CD4-positive, alpha-beta memory T cell (primary cell): ENCODE results near the gene ST6GALNAC3. TPM values are rescaled to one million over a fixed set of nuclear protein-coding genes. Genes with fewer than 3 reads are reported as not detected.

Source experiments
- CTCF ChIA-PET: fragments of 350-600 bp; sonication (Branson Sonifier 250); formaldehyde crosslinking; loops from one replicate; lab custom pipeline; 2021; ENCODE audit warnings: inconsistent platforms; ENCODE audit not compliant: partially characterized antibody; lab: Charles Lee
- POLR2A ChIA-PET: fragments of 350-600 bp; sonication (Branson Sonifier 250); formaldehyde crosslinking; loops from one replicate; lab custom pipeline; 2021; ENCODE audit not compliant: partially characterized antibody; lab: Charles Lee
- DNase-seq, 5 donors: peaks; one replicate each; pipeline versions ENCODE4 v3.0.0 to v3.0.0-alpha.2; 2020 to 2022; ENCODE audit warnings: mixed read lengths in 1 of 5
- H3K27ac ChIP-seq: one replicate; pipeline ENCODE4 v1.7.0; 2013; ENCODE audit warnings: low read depth, low read length
- H3K27me3 ChIP-seq: 2 replicates; pipeline ENCODE4 v1.7.0; 2013; ENCODE audit warnings: mild to moderate bottlenecking, low read length, moderate library complexity; ENCODE audit not compliant: insufficient read depth
- H3K36me3 ChIP-seq: 2 replicates; pipeline ENCODE4 v1.7.0; 2013; ENCODE audit warnings: mild to moderate bottlenecking, low read length, moderate library complexity; ENCODE audit not compliant: insufficient read depth
- H3K4me1 ChIP-seq: 2 replicates; pipeline ENCODE4 v1.7.0; 2013; ENCODE audit warnings: mild to moderate bottlenecking, low read length, moderate library complexity; ENCODE audit not compliant: insufficient read depth
- H3K4me3 ChIP-seq, 2 donors: one replicate each; pipeline ENCODE4 v1.7.0; 2013; ENCODE audit warnings: low read length in 2 of 2, mild to moderate bottlenecking in 1 of 2
- H3K9me3 ChIP-seq, 2 donors: one replicate each; pipeline ENCODE4 v1.7.0; 2013; ENCODE audit warnings: low read length in 2 of 2, control low read depth in 1 of 2; ENCODE audit not compliant: control insufficient read depth in 1 of 2
- H3K27ac Mint-ChIP-seq, 7 donors: one replicate each; pipeline ENCODE4 v1.8.0; 2020 to 2021; ENCODE audit warnings: mixed read lengths in 7 of 7, mild to moderate bottlenecking in 6 of 7, inconsistent platforms in 3 of 7, moderate library complexity in 3 of 7
- H3K27me3 Mint-ChIP-seq, 2 donors: one replicate each; pipeline ENCODE4 v1.8.0; 2020 to 2021; ENCODE audit warnings: mixed read lengths in 2 of 2
- H3K36me3 Mint-ChIP-seq, 2 donors: one replicate each; pipeline ENCODE4 v1.8.0; 2020 to 2021; ENCODE audit warnings: mixed read lengths in 2 of 2, inconsistent platforms in 1 of 2, mild to moderate bottlenecking in 1 of 2
- H3K4me1 Mint-ChIP-seq, 4 donors: one replicate each; pipeline ENCODE4 v1.8.0; 2020 to 2021; ENCODE audit warnings: mixed read lengths in 4 of 4, mild to moderate bottlenecking in 1 of 4
- H3K4me3 Mint-ChIP-seq, 8 donors: one replicate each; pipeline ENCODE4 v1.8.0; 2020 to 2021; ENCODE audit warnings: mixed read lengths in 8 of 8, mild to moderate bottlenecking in 7 of 8, moderate library complexity in 6 of 8, inconsistent platforms in 3 of 8
- H3K9me3 Mint-ChIP-seq, 8 donors: one replicate each; pipeline ENCODE4 v1.8.0; 2020 to 2021; ENCODE audit warnings: mixed read lengths in 8 of 8, mild to moderate bottlenecking in 5 of 8, inconsistent platforms in 3 of 8, moderate library complexity in 1 of 8
- intact Hi-C: fragments of 100-400 bp; cut with micrococcal nuclease; formaldehyde crosslinking; loops from one replicate; pipeline ENCODE4 v1.15.1; 2023
- polyA plus RNA-seq, 2 donors: library from polyadenylated mRNA; unstranded; fragments of 300-500 nt; fragmentation: Illumina TruSeq; gene quantifications; one replicate each; pipeline ENCODE4 v1.2.3, GENCODE V29; 2021
- total RNA-seq, 2 experiments: library from RNA; stranded (reverse); gene quantifications; one replicate each; pipeline ENCODE4 v1.2.3, GENCODE V29; 2021

Gene ST6GALNAC3
- total and polyA plus RNA-seq, 4 experiments from 2014 or later = 0.47 to 1.2 (median 1.1) TPM; not detected in 1

- intact Hi-C loops = no loop called here
- no peaks in the 10 kb centered on the region for H3K36me3 Mint-ChIP-seq
- peaks cover 0 to 2% of the 10 kb centered on the region in 2 donors for H3K27me3 Mint-ChIP-seq
- Histone ChIP-seq H3K27ac (no peak overlapping the region), H3K4me1 (no peaks in the 10 kb centered on the region), H3K36me3 (no peaks in the 10 kb centered on the region), H3K27me3 (no peaks in the 10 kb centered on the region), H3K9me3 (no peaks in the 10 kb centered on the region), H3K4me3 (no peak overlapping the region)
- no peak overlapping the region for H3K4me3 Mint-ChIP-seq
- no peak overlapping the region for H3K27ac Mint-ChIP-seq
- DNase-seq = no peak
- H3K9me3 Mint-ChIP-seq = peaks cover 0 to 2% (median 0%) of the 10 kb centered on the region in 8 donors
- peaks cover 0 to 2% (median 0%) of the 10 kb centered on the region in 4 donors for H3K4me1 Mint-ChIP-seq
- ChIA-PET POLR2A (no interaction called here), CTCF (no interaction called here)
Observed at GRCh38 chr1:76601465-76601864, 526.9 kb downstream of the ST6GALNAC3 start.

- H3K27ac Mint-ChIP-seq = no peak overlapping the region
- H3K36me3 Mint-ChIP-seq = no peaks in the 10 kb centered on the region
- H3K9me3 ChIP-seq = no peaks in the 10 kb centered on the region
- intact Hi-C loops = no loop called here
- no peaks in the 10 kb centered on the region for H3K27me3 ChIP-seq
- H3K36me3 ChIP-seq = no peaks in the 10 kb centered on the region
- no peak overlapping the region for H3K4me3 Mint-ChIP-seq
- no peaks in the 10 kb centered on the region for H3K27me3 Mint-ChIP-seq
- H3K9me3 Mint-ChIP-seq = no peaks in the 10 kb centered on the region
- CTCF ChIA-PET = no interaction called here
- no peak overlapping the region for H3K27ac ChIP-seq
- peaks cover 0 to 2% (median 0%) of the 10 kb centered on the region in 4 donors for H3K4me1 Mint-ChIP-seq
- no peaks in the 10 kb centered on the region for H3K4me1 ChIP-seq
- no peak for DNase-seq
- H3K4me3 ChIP-seq = no peak overlapping the region
- POLR2A ChIA-PET = no interaction called here
Observed at GRCh38 chr1:76607717-76608116, 533.2 kb downstream of the ST6GALNAC3 start.

GRCh38 chr1:76611770-76612445, 537.4 kb downstream of the ST6GALNAC3 start:
- intact Hi-C loops = no loop called here
- Mint-ChIP-seq H3K4me1 (no peaks in the 10 kb centered on the region), H3K36me3 (no peaks in the 10 kb centered on the region), H3K27me3 (peaks cover 0 to 2% of the 10 kb centered on the region in 2 donors), H3K9me3 (peaks cover 0 to 3% (median 0%) of the 10 kb centered on the region in 8 donors), H3K4me3 (no peak overlapping the region), H3K27ac (no peak overlapping the region)
- Histone ChIP-seq H3K27ac (no peak overlapping the region), H3K27me3 (no peaks in the 10 kb centered on the region), H3K4me1 (no peaks in the 10 kb centered on the region), H3K4me3 (no peak overlapping the region), H3K36me3 (no peaks in the 10 kb centered on the region), H3K9me3 (no peaks in the 10 kb centered on the region)
- DNase-seq = no peak
- POLR2A ChIA-PET = no interaction called here
- CTCF ChIA-PET = no interaction called here

GRCh38 chr1:76613886-76614285, 539.3 kb downstream of the ST6GALNAC3 start:
- Mint-ChIP-seq H3K4me3 (no peak overlapping the region), H3K36me3 (no peaks in the 10 kb centered on the region)
- CTCF ChIA-PET = interaction anchor here (0.7 kb wide), 1 partner anchor 179 kb away, joined by 3 read pairs; no protein-coding TSS in a partner anchor

GRCh38 chr1:76615253-76616035, 540.9 kb downstream of the ST6GALNAC3 start:
- no peaks in the 10 kb centered on the region for H3K36me3 Mint-ChIP-seq
- no peaks in the 10 kb centered on the region for H3K27me3 ChIP-seq
- no peak overlapping the region for H3K4me3 ChIP-seq
- peaks cover 0 to 3% (median 0%) of the 10 kb centered on the region in 8 donors for H3K9me3 Mint-ChIP-seq
- no peak overlapping the region for H3K4me3 Mint-ChIP-seq
- ChIA-PET CTCF (no interaction called here), POLR2A (no interaction called here)
- DNase-seq = no peak
- intact Hi-C loops = no loop called here
- H3K27ac Mint-ChIP-seq = no peak overlapping the region
- H3K9me3 ChIP-seq = no peaks in the 10 kb centered on the region
- no peaks in the 10 kb centered on the region for H3K4me1 Mint-ChIP-seq
- H3K27ac ChIP-seq = no peak overlapping the region
- no peaks in the 10 kb centered on the region for H3K4me1 ChIP-seq
- H3K36me3 ChIP-seq = no peaks in the 10 kb centered on the region
- peaks cover 0 to 2% of the 10 kb centered on the region in 2 donors for H3K27me3 Mint-ChIP-seq

More at GRCh38 chr1:76613886-76614285, 539.3 kb downstream of the ST6GALNAC3 start:
- H3K27ac ChIP-seq = no peak overlapping the region
- no peaks in the 10 kb centered on the region for H3K27me3 ChIP-seq
- H3K9me3 ChIP-seq = no peaks in the 10 kb centered on the region
- Mint-ChIP-seq H3K9me3 (peaks cover 0 to 3% (median 0%) of the 10 kb centered on the region in 8 donors), H3K27me3 (peaks cover 0 to 2% of the 10 kb centered on the region in 2 donors), H3K27ac (no peak overlapping the region), H3K4me1 (no peaks in the 10 kb centered on the region)
- DNase-seq = no peak
- intact Hi-C loops = no loop called here
- no peak overlapping the region for H3K4me3 ChIP-seq
- POLR2A ChIA-PET = no interaction called here
- H3K4me1 ChIP-seq = no peaks in the 10 kb centered on the region
- H3K36me3 ChIP-seq = no peaks in the 10 kb centered on the region

- intact Hi-C loops = no loop called here
- no peak for DNase-seq
- no peaks in the 10 kb centered on the region for H3K9me3 ChIP-seq
- Mint-ChIP-seq H3K4me1 (no peaks in the 10 kb centered on the region), H3K27me3 (peaks cover 0 to 3% of the 10 kb centered on the region in 2 donors), H3K9me3 (peaks cover 0 to 2% (median 0%) of the 10 kb centered on the region in 8 donors), H3K36me3 (no peaks in the 10 kb centered on the region), H3K27ac (no peak overlapping the region), H3K4me3 (no peak overlapping the region)
- CTCF ChIA-PET = no interaction called here
- no peaks in the 10 kb centered on the region for H3K36me3 ChIP-seq
- no peaks in the 10 kb centered on the region for H3K27me3 ChIP-seq
- POLR2A ChIA-PET = no interaction called here
- no peak overlapping the region for H3K4me3 ChIP-seq
- H3K4me1 ChIP-seq = no peaks in the 10 kb centered on the region
- H3K27ac ChIP-seq = no peak overlapping the region
Observed at GRCh38 chr1:76620371-76620770, 545.8 kb downstream of the ST6GALNAC3 start.

- Mint-ChIP-seq H3K27me3 (peaks cover 0 to 2% of the 10 kb centered on the region in 2 donors), H3K36me3 (no peaks in the 10 kb centered on the region), H3K4me3 (no peak overlapping the region), H3K27ac (no peak overlapping the region), H3K9me3 (peaks cover 0 to 1% (median 0%) of the 10 kb centered on the region in 8 donors), H3K4me1 (no peaks in the 10 kb centered on the region)
- no peaks in the 10 kb centered on the region for H3K4me1 ChIP-seq
- no peak overlapping the region for H3K4me3 ChIP-seq
- no peaks in the 10 kb centered on the region for H3K36me3 ChIP-seq
- intact Hi-C loops = no loop called here
- no peaks in the 10 kb centered on the region for H3K27me3 ChIP-seq
- no peak for DNase-seq
- POLR2A ChIA-PET = no interaction called here
- no peaks in the 10 kb centered on the region for H3K9me3 ChIP-seq
- CTCF ChIA-PET = no interaction called here
- no peak overlapping the region for H3K27ac ChIP-seq
Observed at GRCh38 chr1:76622774-76623528, 548.4 kb downstream of the ST6GALNAC3 start.
